HG03558 (cell line): ENCODE measurements around the gene WDR91.
"Not testable (repeated sequence)": the region's sequence is repeated elsewhere in the genome, so short reads cannot be mapped to it uniquely, and the experiment has no call there.

ENCODE experiments used
- ATAC-seq: cut with Tn5 transposase; IDR thresholded peaks from one replicate; pipeline ENCODE4 v1.9.1; 2021; ENCODE audit warnings: moderate number of reproducible peaks; ENCODE audit not compliant: unreplicated experiment; ENCODE audit errors: extremely low read depth

WDR91 gene

DNA sequence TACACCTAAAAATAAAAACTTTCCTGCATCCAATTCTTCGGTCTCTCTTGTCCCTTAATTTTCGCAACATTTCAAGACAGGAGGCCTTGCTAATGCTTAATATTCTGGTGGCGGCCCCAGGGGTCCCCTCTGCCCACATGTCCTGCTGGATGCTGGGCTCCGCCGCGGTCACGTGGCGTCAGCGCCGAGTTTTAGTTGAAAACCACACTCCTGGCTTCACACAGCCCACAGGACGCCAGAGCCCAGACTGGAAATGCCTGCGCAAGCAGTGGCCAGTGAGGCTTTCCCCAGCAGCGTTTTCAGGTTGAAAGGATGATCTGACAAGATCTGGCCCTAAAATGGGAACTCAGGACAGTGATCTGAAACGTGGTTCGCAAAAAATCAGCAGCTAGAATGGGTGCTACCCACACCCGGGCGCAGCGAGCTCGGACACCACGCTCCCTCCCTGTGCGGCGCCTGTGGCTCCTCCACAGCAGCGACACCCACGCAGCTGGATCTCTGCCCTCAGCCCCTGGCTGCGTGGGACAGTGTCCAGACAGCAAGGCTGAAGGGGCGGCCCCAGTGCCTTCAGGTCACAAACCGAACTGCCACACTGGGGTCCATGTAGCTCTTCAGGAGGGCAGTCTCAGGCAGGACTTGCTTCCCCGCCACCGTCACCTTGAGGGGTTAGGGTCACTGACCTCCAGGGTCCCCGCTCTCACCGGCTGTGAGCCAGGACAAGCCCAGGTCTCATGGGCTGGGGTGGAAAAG lies 29.2 kb downstream of the WDR91 start:
- no peak for ATAC-seq

DNA sequence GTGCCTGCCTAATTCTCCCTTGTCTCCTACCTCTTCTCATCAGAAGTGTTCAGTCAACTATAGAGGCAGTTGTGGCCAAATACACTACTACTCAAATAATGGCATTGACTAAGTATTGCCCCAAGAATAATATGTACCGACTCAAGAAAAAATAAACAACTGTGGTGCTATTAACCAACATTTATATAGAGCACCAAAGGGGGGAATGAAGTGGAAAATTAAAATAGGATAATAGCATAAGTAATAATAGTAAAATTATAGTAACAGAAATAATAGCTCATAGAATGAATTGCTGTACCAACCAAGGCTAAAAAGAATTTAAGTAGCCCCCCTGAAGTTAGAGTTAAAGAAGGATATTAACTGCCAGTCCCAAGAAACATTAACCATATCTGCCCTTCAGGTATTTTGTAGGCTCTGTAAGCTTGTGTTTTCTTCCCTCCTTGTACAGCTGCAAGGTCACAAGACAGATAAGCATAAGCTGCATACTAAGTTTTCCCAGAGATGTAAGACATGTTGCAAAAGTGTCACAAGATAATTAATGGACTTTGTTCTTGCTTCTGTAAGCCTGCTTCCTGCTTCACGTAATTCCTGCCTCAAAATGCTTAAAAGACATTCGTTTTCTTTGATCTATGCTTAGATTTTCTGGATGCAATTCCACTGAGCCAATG lies 29.9 kb downstream of the WDR91 start:
- no peak for ATAC-seq

DNA sequence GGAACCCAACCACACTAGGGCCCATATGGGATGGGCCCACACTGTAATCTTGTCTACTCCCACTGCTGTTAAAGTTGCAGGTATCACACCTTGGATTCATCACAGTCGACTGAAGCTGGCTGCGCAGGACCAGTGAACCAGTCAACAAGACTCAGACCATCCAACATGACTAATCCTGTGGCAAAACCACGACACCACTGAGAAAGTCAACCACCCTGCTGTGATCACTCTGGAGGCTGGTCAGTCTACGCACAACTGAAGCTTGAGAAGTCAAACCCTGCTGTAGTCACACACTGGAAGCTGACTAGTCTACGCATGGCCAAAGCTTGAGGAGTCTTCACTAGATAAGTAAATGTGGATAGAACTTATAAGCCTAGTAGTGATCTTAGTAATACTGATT lies 31.2 kb downstream of the WDR91 start:
- ATAC-seq, result no peak

DNA sequence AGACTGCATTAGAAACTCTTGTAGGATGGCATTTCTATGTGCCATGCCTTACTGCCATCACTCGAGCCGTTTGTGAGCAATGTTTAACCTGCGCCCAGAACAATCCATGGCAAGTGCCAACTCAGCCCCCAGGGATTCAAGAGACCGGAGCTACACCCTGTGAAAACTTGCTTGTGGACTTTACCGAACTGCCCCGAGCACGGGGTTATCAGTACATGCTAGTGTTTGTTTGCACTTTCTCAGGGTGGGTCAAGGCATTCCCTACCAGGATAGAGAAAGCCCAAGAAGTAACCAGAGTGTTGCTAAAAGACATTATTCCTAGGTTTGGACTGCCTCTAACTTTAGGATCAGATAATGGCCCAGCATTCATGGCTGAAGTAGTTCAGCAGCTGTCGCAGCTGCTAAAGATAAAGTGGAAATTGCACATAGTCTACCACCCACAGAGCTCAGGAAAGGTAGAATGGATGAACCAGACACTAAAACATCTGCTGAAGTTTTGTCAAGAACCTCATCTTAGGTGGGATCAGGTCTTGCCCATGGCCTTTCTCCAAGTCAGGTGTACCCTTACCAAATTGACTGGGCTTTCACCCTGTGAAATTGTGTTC lies 31.9 kb downstream of the WDR91 start:
- ATAC-seq, result no peak

DNA sequence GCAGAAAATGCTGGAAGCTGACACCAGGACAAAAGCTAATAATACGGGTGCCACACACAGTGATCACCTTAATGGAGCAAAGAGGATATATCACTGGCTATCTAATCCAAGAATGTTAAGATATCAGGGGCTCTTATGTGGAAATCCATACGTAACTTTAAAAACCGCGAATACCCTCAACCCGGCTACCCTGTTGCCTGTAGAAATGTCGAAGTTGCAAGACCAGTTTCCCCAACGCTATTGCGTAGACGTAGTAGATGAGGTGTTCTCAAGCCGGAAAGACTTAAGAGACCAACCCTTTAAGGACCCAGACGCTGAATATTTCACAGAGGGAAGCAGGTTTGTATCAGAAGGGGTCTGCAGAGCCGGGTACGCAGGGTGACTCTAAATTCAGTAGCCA lies 33.0 kb downstream of the WDR91 start:
- no peak for ATAC-seq

DNA sequence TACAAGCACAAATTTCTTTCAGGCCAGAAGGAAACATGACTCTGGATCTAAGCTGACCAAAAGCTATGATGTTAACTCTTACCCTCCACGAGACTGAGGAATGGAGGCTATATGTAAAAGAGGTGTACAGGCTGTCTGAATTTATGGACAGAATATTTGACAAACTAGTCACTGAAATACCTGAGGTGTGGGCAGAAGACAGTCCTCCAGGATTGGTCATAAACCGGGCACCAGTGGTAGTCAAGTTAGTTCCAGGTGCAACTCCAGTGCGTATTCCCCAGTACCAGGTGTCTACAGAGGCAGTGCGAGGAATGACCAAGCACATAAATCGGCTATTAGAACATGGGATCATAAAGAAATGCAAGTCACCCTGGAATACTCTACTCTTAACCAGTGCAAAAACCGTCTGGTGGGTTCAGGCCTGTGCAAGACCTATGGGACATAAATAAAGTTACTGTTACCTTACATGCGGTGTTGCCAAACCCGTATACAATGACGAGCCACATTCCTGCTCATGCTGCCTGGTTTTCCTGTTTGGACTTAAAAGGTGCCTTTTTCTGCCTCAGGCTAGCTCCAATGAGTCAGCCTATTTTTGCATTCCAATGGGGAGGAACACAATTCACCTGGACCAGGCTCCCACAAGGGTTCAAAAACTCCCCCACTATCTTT lies 34.2 kb downstream of the WDR91 start:
- no peak for ATAC-seq

DNA sequence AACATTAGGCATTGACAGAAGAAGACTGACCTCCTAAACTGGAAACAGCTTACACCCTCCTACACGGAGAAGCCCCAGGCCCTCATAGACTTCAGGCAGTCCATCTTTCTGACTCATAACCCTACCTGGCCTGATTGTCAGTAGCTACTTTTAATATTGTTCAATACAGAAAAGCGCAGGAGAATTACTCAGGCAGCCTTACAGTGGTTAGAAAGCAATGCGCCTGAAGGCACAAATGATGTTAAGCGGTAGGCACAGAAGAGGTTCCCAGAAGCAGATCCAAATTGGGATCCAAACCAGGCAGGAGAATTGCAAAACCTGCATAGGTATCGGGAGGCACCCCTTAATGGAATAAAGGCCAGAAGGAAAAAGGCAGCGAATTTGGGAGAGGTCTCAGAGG lies 35.4 kb downstream of the WDR91 start:
- no peak for ATAC-seq

DNA sequence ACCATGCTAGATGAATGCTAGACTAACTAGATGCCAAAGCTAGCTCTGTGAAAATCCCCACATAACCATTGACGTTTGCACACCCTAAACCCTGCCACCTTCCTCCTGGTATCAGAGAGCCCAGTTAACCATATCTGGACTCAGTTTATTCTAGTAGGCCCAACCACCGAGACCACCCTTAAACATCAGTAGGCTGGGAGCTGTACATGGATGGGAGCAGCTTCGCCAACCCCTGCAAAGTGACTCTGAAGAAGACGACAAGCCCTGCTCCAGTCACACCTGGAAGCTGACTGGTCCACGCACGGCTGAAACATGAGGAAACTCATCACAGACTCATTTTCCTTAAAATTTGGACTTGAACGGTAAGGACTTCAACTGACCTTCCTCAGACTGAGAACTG lies 36.4 kb downstream of the WDR91 start:
- ATAC-seq, result no peak

DNA sequence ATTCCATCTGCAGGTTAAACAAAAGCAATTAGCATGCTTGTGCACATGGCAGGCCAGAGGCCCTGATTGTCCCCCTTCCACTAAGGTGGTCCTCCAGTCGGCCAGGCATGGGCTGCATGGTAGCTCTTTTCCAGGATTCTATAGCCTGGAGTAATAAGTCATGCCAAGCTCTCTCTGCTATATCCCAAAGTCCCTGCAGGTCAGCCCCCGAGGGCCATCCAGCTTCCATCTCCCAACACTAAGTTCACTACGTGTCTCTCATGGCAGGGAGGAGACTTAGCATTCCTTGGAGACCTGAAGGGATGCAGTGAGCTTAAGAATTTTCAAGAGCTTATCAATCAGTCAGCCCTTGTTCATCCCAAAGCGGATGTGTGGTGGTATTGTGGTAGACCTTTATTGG lies 37.4 kb downstream of the WDR91 start:
- not testable (repeated sequence) for ATAC-seq

DNA sequence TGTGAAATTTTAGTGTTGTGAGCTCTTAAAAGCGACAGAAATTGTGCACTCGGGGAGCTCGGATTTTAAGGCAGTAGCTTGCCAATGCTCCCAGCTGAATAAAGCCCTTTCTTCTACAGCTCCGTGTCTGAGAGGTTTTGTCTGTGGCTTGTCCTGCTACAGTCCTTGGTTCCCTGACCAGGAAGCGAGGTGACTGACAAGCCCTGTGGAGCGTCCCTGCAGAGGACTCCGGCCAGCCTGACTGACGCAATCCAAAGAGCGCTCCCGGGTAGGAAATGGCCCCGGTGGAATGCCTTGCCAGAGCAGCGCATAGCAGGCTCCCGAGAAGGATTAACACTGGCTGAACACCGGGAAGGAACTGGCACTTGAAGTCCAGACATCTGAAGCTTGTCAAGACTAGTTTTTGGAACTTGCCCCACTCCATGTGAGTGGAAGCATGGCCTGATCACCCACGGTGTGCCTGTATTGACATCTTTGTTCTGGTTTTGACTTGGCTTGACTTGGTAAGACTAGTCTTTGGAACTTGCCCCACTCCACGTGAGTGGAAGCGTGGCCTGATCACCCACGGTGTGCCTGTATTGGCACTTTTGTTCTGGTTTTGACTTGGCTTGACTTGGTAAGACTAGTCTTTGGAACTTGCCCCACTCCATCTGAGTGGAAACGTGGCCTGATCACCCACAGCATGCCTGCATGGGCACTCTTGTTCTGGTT lies 39.6 kb downstream of the WDR91 start:
- ATAC-seq, result not testable (repeated sequence)

DNA sequence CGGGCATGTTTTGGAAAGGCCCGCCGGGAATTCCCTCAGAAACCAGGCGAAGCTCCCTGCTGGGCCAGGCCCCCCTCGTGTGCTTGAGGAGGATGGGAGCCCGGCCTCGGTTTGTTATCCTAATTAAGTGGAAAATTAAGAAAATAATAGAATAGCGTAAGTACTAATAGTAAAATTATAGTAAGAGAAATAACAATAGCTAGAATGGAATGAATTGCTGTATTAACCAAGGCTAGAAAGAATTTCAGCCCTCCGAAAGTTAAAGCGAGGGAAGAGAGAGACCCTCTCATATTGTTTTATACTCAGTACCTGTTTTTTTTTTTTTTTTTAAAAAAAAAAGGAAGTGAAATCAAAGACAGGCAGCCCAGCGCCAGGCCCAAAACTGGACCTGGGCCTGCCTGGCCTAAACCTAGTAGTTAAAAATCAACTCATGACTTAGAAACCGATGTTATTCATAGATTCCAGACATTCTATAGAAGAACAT lies 40.3 kb downstream of the WDR91 start:
- peak; percentile 17 for ATAC-seq

DNA sequence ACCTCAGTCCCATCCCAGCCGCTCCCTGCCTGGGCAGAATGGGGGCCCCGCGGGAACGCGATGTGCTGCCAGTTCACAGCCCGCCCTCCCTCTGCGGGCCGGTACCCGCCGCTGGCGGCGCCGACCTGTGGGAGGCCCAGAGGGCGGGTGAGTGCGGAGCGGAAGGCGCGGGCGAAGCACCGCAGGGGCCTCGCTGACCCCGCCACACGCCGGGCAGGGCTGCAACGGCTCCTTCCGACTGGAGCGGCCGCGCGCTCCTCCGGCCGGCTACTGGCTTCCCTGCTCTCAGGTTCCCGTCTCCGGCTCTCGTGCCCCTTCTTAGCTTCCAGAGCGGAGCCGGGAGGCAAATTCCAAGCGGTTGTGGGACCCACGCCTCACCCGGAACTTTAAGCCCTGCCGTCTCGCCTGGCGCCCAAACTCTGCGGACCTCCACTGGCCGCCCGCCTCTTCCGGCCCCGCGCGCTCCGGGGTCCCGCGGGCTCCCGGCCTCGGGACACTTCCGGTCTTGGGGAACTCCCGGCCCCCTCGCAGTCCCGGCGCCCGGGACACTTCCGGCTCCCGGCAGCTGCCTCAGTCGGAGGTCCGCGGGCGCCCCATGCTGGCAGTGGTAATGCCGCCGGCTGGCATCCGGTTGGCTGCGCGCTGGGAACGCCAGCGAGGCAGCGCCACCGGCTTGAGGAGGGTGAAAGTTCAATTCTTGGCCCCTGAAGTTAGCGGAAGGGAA lies 40.9 kb downstream of the WDR91 start, which contains the start of gene CYREN:
Gene CYREN (minus strand): TSS at position 434 of the 724 bp plus-strand sequence. CDS start 1,785 bp downstream, outside the sequence.
- peak; percentile 55 for ATAC-seq

DNA sequence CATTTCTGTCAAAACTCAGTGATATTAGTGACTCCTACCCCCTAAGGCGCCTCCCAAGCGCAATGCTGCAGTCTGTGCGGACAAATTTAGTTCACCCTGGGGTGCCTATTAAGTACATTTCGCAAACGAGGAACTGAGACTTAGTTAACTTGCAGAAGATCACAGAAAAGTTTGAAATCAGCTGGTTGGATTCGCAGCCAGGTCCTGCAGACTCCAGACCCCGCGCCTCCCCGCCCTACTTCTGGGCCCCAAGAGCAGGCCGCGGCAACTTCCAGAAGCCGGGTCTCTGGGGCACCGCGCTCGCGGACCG lies 41.4 kb downstream of the WDR91 start:
- no peak for ATAC-seq

DNA sequence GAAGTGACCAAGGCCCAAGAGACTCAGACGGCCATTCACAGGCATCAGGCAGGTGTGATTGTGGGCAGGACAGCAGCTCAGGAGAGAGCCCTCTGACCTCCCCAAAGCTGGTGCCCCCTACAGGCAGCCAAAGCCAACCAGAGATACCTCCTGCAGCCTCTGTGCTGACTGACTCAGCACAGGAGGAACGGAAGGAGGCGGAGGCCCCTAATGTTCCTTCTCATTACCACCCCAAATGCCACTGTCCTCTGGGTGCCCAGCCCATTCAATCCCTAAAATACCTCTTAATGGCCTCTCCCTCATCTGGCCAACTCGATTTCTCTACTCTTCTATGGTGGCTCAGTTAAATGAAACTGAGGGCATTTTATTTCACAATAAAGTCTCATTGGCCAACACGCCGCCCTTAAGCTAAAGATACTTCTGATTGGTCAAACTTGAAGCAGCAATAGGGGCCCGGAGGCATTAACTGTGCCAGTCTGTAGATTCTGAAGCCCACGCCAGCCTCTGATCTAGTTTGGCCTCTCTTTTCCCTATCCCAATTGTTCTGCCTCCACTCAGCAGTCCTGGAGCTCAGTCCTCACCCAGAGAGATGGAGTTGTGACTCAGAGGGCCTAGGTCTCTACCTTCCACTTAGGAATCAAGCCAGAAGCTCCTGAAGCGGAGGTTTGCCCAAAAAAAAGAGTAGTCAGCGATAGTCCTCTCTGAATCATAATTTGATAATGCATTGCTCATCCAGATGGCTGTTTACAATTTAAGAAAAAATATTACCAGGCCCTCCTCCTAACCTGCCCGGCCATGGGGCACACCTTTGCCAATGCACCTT lies 42.0 kb downstream of the WDR91 start:
- ATAC-seq, result peak; percentile 27

DNA sequence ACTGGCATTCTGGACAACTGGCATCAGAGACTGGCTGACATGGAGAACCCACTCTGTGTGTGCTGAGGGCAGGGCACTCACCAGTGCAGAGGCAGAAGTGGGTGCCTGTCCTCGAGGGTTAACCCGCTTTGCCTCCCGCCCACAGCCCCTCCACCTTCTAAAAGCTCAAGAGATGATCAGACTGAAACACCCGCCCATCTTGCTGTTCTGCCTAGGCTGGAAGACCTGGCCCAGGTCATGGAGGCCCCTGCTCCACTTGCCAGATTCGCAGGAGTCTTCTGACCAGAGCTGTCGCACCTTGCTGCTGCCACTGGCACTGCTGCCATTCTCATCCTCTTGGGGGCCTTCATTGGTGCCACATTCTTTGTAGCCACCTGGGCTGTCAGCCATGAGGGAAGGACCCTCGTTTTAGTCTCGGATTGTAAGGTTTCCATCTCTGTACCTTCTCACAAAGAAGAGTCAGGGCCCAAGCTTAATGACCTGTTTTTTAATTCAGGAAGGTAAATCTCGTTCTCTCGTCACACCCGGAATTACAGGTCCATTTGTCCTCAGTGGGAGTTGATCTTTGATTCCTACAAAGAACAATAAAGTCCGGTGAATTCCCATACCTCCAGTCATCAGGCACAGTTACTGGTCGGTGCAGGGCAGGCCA lies 42.7 kb downstream of the WDR91 start:
- no peak for ATAC-seq

DNA sequence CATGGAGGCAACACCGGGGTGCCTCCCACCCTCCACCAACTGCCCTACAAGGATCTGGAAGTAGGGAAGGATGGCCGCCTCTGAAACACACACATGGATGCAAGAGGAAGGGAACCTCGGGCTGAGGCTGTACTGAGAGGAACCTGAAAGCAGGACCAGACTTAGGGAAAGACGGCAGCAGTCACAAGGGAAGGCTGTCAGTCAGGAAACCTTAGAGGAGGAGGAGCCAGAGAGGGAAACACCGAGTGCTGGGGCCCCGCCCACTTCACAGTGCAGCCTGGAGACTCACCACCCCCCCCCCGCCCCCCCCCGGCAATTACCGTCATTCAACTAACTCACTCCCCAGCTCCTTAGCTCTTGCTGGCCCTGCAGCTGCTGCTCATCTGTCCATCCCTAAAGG lies 43.3 kb downstream of the WDR91 start:
- no peak for ATAC-seq

DNA sequence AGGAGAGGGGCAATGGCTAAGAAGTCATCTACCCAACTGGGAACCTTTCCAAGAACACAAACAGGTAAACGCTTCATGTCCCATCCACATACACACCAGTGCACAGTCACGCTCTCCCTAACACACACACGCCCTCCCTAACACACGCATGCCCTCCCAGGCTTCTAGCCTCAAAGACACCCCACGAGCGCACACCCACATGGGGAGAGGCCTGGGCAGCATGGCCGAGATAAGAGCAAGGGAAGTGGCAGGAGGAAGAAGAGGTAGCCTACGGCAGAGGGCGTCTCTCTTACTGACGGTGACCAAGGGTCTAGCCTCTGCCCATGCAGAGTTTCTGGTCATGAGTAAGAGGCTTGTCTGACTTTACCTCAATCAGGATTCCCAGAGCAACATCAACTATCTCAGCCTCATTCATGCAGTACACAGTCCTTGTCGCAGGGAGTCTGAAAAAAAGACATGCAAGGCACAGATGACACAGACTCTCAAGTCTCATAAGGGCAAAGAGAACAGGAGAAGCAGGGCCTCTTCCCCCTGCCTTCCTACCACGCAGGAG lies 43.9 kb downstream of the WDR91 start:
- ATAC-seq, result no peak

DNA sequence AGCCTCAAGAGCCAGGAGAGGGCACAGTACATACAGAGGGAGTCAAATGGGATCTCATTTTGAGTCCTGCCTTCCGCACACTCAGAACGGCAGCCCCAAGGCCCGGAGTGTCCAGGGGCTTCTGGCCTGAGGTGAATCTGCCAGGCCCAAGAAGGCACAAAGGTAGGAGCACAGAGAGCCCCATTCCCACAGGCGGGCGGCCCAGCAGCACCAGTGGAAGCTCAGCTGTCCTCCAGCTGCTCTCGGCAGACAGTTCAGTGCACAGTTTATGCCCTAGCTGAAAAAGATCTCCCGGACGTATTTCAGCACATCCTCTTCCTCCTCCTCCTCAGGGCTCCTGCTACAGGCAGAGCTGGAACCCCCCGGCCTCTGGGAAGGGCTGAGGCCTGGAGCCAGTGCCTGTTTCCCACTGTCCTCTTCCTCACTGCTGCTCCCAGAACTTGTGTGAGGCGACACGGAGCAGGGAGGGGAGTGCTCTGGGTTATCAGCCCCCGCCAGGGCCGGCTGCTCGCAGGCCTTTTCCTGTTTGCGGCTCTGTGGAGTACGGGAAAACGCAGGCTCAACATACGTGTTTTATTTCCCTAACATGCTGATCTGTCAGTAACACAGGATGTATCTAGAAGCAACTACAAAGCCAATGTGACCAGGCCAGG lies 44.9 kb downstream of the WDR91 start:
- no peak for ATAC-seq
